Sigmoid colon (tissue), 4 donors: ENCODE data around the gene CDH22.

Experiments used
- CTCF ChIP-seq, 4 experiments: fragments of 450-650 bp in 3 of 4; fragments of 200-600 bp in 1 of 4; IDR thresholded peaks; one replicate each; pipeline ENCODE4 v1.5.1; 2016 to 2019; ENCODE audit warnings: antibody characterized with exemption in 4 of 4, mild to moderate bottlenecking in 3 of 4, moderate library complexity in 2 of 4
- EP300 ChIP-seq, 4 donors: sonication (generic); formaldehyde crosslinking; IDR thresholded peaks; one replicate each; pipeline ENCODE4 v1.6.1; 2017; ENCODE audit warnings: antibody characterized with exemption in 4 of 4
- POLR2A ChIP-seq, 2 donors: fragments of 450-650 bp; IDR thresholded peaks; one replicate each; pipeline ENCODE4 v1.6.1; 2016; ENCODE audit warnings: antibody characterized with exemption in 2 of 2, mild to moderate bottlenecking in 2 of 2, moderate library complexity in 2 of 2
- POLR2AphosphoS5 ChIP-seq, 4 donors: sonication (generic); formaldehyde crosslinking; IDR thresholded peaks; one replicate each; pipeline ENCODE4 v1.6.1; 2017; ENCODE audit warnings: antibody characterized with exemption in 4 of 4

- TF ChIP-seq EP300 (IDR thresholded peaks at IDR 0.05) (no peak), POLR2A (IDR thresholded peaks at IDR 0.05) (no peak), CTCF (IDR thresholded peaks at IDR 0.05) (no peak), POLR2AphosphoS5 (IDR thresholded peaks at IDR 0.05) (no peak)
These were observed 35.7 kb upstream of the CDH22 start for GRCh38 chr20:46343975-46344357.
